Measurements from ENCODE around the gene APAF1. TPM values are rescaled to one million over a fixed set of nuclear protein-coding genes. Genes with fewer than 3 reads are reported as not detected.

The APAF1 gene
- total and polyA plus RNA-seq, 8 donors: 4.4 to 93.9 (median 18.5) TPM

- H3K36me3 ChIP-seq: no peaks in the 10 kb centered on the region
- peak in 1 of 2 donors; percentile 69 for DNase-seq
- peaks cover 0 to 19% (median 11%) of the 10 kb centered on the region in 3 donors for H3K27me3 ChIP-seq
- H3K9me3 ChIP-seq: no peaks in the 10 kb centered on the region
- H3K4me1 ChIP-seq: peaks cover 0 to 10% (median 9%) of the 10 kb centered on the region in 4 donors
- WGBS, 5 donors: 9 to 11% (median 9%) methylated on average over 51 to 54 of the region's 54 CpGs
- intact Hi-C loops (cut with DNase I; ENCODE audit: low total_unique reads): no loop called here
- TF ChIP-seq POLR2AphosphoS5 (IDR thresholded peaks at IDR 0.05) (no peak), POLR2A (IDR thresholded peaks at IDR 0.05) (no peak), EP300 (IDR thresholded peaks at IDR 0.05) (no peak)
- TF ChIP-seq, protein P1, sequence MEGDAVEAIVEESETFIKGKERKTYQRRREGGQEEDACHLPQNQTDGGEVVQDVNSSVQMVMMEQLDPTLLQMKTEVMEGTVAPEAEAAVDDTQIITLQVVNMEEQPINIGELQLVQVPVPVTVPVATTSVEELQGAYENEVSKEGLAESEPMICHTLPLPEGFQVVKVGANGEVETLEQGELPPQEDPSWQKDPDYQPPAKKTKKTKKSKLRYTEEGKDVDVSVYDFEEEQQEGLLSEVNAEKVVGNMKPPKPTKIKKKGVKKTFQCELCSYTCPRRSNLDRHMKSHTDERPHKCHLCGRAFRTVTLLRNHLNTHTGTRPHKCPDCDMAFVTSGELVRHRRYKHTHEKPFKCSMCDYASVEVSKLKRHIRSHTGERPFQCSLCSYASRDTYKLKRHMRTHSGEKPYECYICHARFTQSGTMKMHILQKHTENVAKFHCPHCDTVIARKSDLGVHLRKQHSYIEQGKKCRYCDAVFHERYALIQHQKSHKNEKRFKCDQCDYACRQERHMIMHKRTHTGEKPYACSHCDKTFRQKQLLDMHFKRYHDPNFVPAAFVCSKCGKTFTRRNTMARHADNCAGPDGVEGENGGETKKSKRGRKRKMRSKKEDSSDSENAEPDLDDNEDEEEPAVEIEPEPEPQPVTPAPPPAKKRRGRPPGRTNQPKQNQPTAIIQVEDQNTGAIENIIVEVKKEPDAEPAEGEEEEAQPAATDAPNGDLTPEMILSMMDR (IDR thresholded peaks at IDR 0.05): no peak
- no peak overlapping the region for H3K27ac ChIP-seq
- peak overlapping the region; percentile 47 to 61 (median 48) for H3K4me3 ChIP-seq
Observed at GRCh38 chr12:98745578-98746391, 100.7 kb downstream of the APAF1 start.

DNA sequence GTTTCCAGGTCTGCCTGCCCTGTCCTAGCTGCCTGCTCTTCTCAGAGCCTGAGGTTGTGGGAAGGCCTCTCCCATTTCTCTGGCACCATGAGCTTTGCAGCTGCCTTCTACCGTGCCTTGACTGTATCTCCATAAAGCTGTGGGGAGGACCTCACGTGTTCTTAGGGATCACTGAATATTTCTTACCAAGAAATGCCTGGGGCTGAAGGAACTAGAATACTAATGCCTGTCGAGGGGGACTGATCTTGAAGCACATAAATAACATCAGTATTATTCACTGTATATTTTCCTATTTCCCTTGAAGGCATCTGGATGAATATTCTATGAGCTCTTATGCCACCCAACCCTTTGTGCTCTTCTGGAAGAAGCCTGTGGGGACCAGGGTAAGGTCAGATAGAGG is 103.4 kb downstream of the APAF1 start:
- 78 to 86% (median 81%) methylated on average over 3 of the region's 3 CpGs for WGBS, 5 donors
- intact Hi-C loops (cut with DNase I; ENCODE audit: low total_unique reads): no loop called here
- Histone ChIP-seq H3K27me3 (peaks cover 0 to 16% (median 11%) of the 10 kb centered on the region in 3 donors), H3K4me1 (peaks cover 0 to 10% (median 9%) of the 10 kb centered on the region in 4 donors), H3K36me3 (no peaks in the 10 kb centered on the region), H3K9me3 (no peaks in the 10 kb centered on the region), H3K4me3 (no peak overlapping the region), H3K27ac (no peak overlapping the region)
- TF ChIP-seq, protein P1 (IDR thresholded peaks at IDR 0.05): no peak
- TF ChIP-seq POLR2AphosphoS5 (IDR thresholded peaks at IDR 0.05) (no peak), EP300 (IDR thresholded peaks at IDR 0.05) (no peak), POLR2A (IDR thresholded peaks at IDR 0.05) (no peak)
- DNase-seq: no peak

DNA sequence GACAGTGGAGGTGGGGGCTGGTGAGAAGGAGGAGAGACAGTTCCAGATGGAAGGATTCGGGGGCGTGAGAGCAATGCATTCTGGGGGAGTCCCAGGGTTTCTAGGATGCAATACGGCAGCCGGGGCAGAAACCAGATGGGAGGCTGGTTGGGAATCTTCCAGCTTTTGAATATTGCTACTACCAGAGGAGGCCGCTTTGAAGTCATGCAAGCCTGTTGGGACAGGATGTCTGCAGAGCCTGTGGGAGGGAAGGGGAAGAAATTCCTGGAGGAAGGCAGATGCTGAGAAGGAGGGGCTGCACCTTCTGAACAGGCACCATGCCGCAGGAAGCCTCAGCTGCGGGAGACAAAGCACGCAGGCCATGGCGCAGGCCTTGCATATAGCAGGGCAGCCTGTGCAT is 105.4 kb downstream of the APAF1 start:
- Histone ChIP-seq H3K4me3 (no peak overlapping the region), H3K36me3 (no peaks in the 10 kb centered on the region), H3K9me3 (no peaks in the 10 kb centered on the region), H3K27me3 (peaks cover 0 to 13% (median 9%) of the 10 kb centered on the region in 3 donors), H3K4me1 (peaks cover 0 to 7% (median 7%) of the 10 kb centered on the region in 4 donors), H3K27ac (no peak overlapping the region)
- TF ChIP-seq POLR2AphosphoS5 (IDR thresholded peaks at IDR 0.05): no peak
- TF ChIP-seq, protein P1 (IDR thresholded peaks at IDR 0.05): no peak
- no peak for TF ChIP-seq POLR2A (IDR thresholded peaks at IDR 0.05)
- TF ChIP-seq EP300 (IDR thresholded peaks at IDR 0.05): no peak
- 71 to 88% (median 75%) methylated on average over 9 of the region's 9 CpGs for WGBS, 5 donors
- intact Hi-C loops (cut with DNase I; ENCODE audit: low total_unique reads): no loop called here
- peak in 1 of 2 donors; percentile 59 for DNase-seq

- no peak for TF ChIP-seq POLR2A (IDR thresholded peaks at IDR 0.05)
- TF ChIP-seq POLR2AphosphoS5 (IDR thresholded peaks at IDR 0.05): no peak
- WGBS, 5 donors: 65 to 76% (median 70%) methylated on average over 4 of the region's 4 CpGs
- no peak overlapping the region for H3K27ac ChIP-seq
- no peaks in the 10 kb centered on the region for H3K4me1 ChIP-seq
- H3K36me3 ChIP-seq: no peaks in the 10 kb centered on the region
- intact Hi-C loops (cut with DNase I; ENCODE audit: low total_unique reads): no loop called here
- no peak overlapping the region for H3K4me3 ChIP-seq
- no peak for DNase-seq
- peaks cover 0 to 1% (median 0%) of the 10 kb centered on the region in 3 donors for H3K27me3 ChIP-seq
- no peaks in the 10 kb centered on the region for H3K9me3 ChIP-seq
Observed at GRCh38 chr12:98751580-98752115, 106.6 kb downstream of the APAF1 start.
